Thyroid gland (tissue), 4 donors: ENCODE measurements around the gene C20orf144. TPM values are rescaled to one million over a fixed set of nuclear protein-coding genes. Genes with fewer than 3 reads are reported as not detected.

ENCODE experiments used
- DNase-seq, 2 donors: peaks; one replicate each; pipeline ENCODE4 v3.0.0-alpha.2; 2019
- H3K27ac ChIP-seq, 3 donors: fragments of 200-600 bp; sonication (generic); 1 replicate in 2 of 3; 2 replicates in 1 of 3; pipeline ENCODE4 v1.5.1; 2016 to 2019; ENCODE audit warnings: mild to moderate bottlenecking in 1 of 3, moderate library complexity in 1 of 3
- H3K27me3 ChIP-seq: fragments of 200-600 bp; sonication (generic); one replicate; pipeline ENCODE4 v1.5.1; 2019
- H3K36me3 ChIP-seq, 2 donors: fragments of 200-600 bp; sonication (generic); one replicate each; pipeline ENCODE4 v1.5.1; 2016 to 2019
- H3K4me1 ChIP-seq, 2 donors: fragments of 200-600 bp; sonication (generic); one replicate each; pipeline ENCODE4 v1.5.1; 2017 to 2019
- H3K4me3 ChIP-seq, 3 donors: fragments of 200-600 bp; sonication (generic); replicated peaks in 1 of 3; 1 replicate in 2 of 3; 2 replicates in 1 of 3; pipeline ENCODE4 v1.5.1; 2016; ENCODE audit warnings: mild to moderate bottlenecking in 1 of 3
- H3K9me3 ChIP-seq: fragments of 200-600 bp; sonication (generic); one replicate; pipeline ENCODE4 v1.5.1; 2017
- POLR2A ChIP-seq, 2 donors: fragments of 450-650 bp; IDR thresholded peaks; one replicate each; pipeline ENCODE4 v1.6.1; 2017; ENCODE audit warnings: antibody characterized with exemption in 2 of 2, mild to moderate bottlenecking in 2 of 2, moderate library complexity in 1 of 2
- WGBS, 2 donors: methylation state at CpG; one replicate each; pipeline ENCODE4 v1.1.5; 2017; 5-methylcytosine and 5-hydroxymethylcytosine counted together
- intact Hi-C: fragments of 100-400 bp; cut with DNase I; formaldehyde crosslinking; loops from one replicate; pipeline ENCODE4 v1.15.1; 2023
- total RNA-seq, 4 donors: library from RNA; depleted of rRNA; stranded (reverse); fragments of >200 nt; gene quantifications; one replicate each; pipeline ENCODE4 v1.2.3, GENCODE V29; 2016
- TF ChIP-seq, protein P1 (sequence below), 6 experiments: fragments of 200-600 bp in 3 of 6; fragments of 450-650 bp in 3 of 6; sonication (generic) in 3 of 6; IDR thresholded peaks; one replicate each; pipeline ENCODE4 v1.5.1; 2016 to 2019; ENCODE audit warnings: antibody characterized with exemption in 6 of 6, mild to moderate bottlenecking in 2 of 6, inconsistent platforms in 1 of 6, moderate library complexity in 1 of 6

The C20orf144 gene
- total RNA-seq, 4 donors from 2014 or later = 0.13 TPM; not detected in 3

GRCh38 chr20:33653218-33653899 is 8.8 kb upstream of the C20orf144 start:
- 59 to 62% methylated on average over 16 of the region's 16 CpGs for WGBS, 2 donors
- intact Hi-C loops = loop anchor here (5.0 kb wide), 1 partner anchor 201 kb away; no protein-coding TSS in a partner anchor
- DNase-seq = peak; percentile 70 to 73
- H3K36me3 ChIP-seq = peaks cover 7 to 11% of the 10 kb centered on the region in 2 donors
- H3K4me3 ChIP-seq = no peak overlapping the region
- H3K9me3 ChIP-seq = no peaks in the 10 kb centered on the region
- TF ChIP-seq, protein P1, sequence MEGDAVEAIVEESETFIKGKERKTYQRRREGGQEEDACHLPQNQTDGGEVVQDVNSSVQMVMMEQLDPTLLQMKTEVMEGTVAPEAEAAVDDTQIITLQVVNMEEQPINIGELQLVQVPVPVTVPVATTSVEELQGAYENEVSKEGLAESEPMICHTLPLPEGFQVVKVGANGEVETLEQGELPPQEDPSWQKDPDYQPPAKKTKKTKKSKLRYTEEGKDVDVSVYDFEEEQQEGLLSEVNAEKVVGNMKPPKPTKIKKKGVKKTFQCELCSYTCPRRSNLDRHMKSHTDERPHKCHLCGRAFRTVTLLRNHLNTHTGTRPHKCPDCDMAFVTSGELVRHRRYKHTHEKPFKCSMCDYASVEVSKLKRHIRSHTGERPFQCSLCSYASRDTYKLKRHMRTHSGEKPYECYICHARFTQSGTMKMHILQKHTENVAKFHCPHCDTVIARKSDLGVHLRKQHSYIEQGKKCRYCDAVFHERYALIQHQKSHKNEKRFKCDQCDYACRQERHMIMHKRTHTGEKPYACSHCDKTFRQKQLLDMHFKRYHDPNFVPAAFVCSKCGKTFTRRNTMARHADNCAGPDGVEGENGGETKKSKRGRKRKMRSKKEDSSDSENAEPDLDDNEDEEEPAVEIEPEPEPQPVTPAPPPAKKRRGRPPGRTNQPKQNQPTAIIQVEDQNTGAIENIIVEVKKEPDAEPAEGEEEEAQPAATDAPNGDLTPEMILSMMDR (IDR thresholded peaks at IDR 0.05) = peak; percentile 50 to 84 (median 79)
- TF ChIP-seq POLR2A (IDR thresholded peaks at IDR 0.05) = no peak
- H3K27me3 ChIP-seq = no peaks in the 10 kb centered on the region
- H3K27ac ChIP-seq = no peak overlapping the region
- H3K4me1 ChIP-seq = peaks cover 11 to 24% of the 10 kb centered on the region in 2 donors

GRCh38 chr20:33653900-33654596 is 8.1 kb upstream of the C20orf144 start:
- intact Hi-C loops = loop anchor here (5.0 kb wide), 1 partner anchor 202 kb away; no protein-coding TSS in a partner anchor
- H3K27me3 ChIP-seq = no peaks in the 10 kb centered on the region
- no peak overlapping the region for H3K4me3 ChIP-seq
- peaks cover 7 to 11% of the 10 kb centered on the region in 2 donors for H3K36me3 ChIP-seq
- H3K27ac ChIP-seq = no peak overlapping the region
- DNase-seq = peak; percentile 81 to 83
- 69 to 70% methylated on average over 9 to 11 of the region's 11 CpGs for WGBS, 2 donors
- no peaks in the 10 kb centered on the region for H3K9me3 ChIP-seq
- H3K4me1 ChIP-seq = peaks cover 7 to 17% of the 10 kb centered on the region in 2 donors
- TF ChIP-seq POLR2A (IDR thresholded peaks at IDR 0.05) = no peak
- TF ChIP-seq, protein P1 (IDR thresholded peaks at IDR 0.05) = no peak

GRCh38 chr20:33654680-33655161 is 7.4 kb upstream of the C20orf144 start:
- Histone ChIP-seq H3K9me3 (no peaks in the 10 kb centered on the region), H3K4me3 (no peak overlapping the region), H3K36me3 (peaks cover 7 to 16% of the 10 kb centered on the region in 2 donors), H3K4me1 (peaks cover 3 to 10% of the 10 kb centered on the region in 2 donors), H3K27me3 (no peaks in the 10 kb centered on the region), H3K27ac (no peak overlapping the region)
- intact Hi-C loops = loop anchor here (5.0 kb wide), 1 partner anchor 202 kb away; no protein-coding TSS in a partner anchor
- TF ChIP-seq POLR2A (IDR thresholded peaks at IDR 0.05) = no peak
- TF ChIP-seq, protein P1 (IDR thresholded peaks at IDR 0.05) = no peak
- DNase-seq = no peak
- WGBS, 2 donors = 56 to 62% methylated on average over 13 of the region's 14 CpGs

GRCh38 chr20:33655164-33655563 is 7.0 kb upstream of the C20orf144 start:
- H3K4me3 ChIP-seq = no peak overlapping the region
- DNase-seq = no peak
- H3K27me3 ChIP-seq = no peaks in the 10 kb centered on the region
- H3K9me3 ChIP-seq = no peaks in the 10 kb centered on the region
- H3K36me3 ChIP-seq = peaks cover 10 to 17% of the 10 kb centered on the region in 2 donors
- intact Hi-C loops = no loop called here
- H3K4me1 ChIP-seq = peaks cover 3 to 8% of the 10 kb centered on the region in 2 donors
- 52 to 69% methylated on average over 3 to 4 of the region's 4 CpGs for WGBS, 2 donors
- no peak overlapping the region for H3K27ac ChIP-seq
- no peak for TF ChIP-seq POLR2A (IDR thresholded peaks at IDR 0.05)
- TF ChIP-seq, protein P1 (IDR thresholded peaks at IDR 0.05) = no peak
